IMR-90 (cell line): ENCODE measurements around the gene TTBK2. TPM values are rescaled to one million over a fixed set of nuclear protein-coding genes. Genes with fewer than 3 reads are reported as not detected.

Source experiments
- ATAC-seq: fragments of 200-7000 bp; cut with Tn5 transposase; 2 replicates; pipeline ENCODE4 v1.9.1; 2020; ENCODE audit warnings: low read depth, mild to moderate bottlenecking, moderate library complexity
- BruUV-seq: library from RNA; stranded (reverse); fragments of 400-500 nt; replicated peaks from 2 replicates; lab custom pipeline; 2021; lab: Mats Ljungman, UMichigan
- CTCF ChIA-PET: fragments of 300-600 bp; formaldehyde crosslinking; extraction: SDS; loops from one replicate; lab custom pipeline; 2021; ENCODE audit warnings: antibody characterized with exemption; lab: Yijun Ruan, JAX
- POLR2A ChIA-PET: fragments of 300-600 bp; sonication (Branson Sonifier 250); formaldehyde crosslinking; loops from one replicate; lab custom pipeline; 2022; ENCODE audit warnings: antibody characterized with exemption; ENCODE audit not compliant: unreplicated experiment; lab: Charles Lee
- DNase-seq: peaks from one replicate; pipeline ENCODE4 v3.0.0; 2013
- H2AFZ ChIP-seq: replicated peaks from 2 replicates; pipeline ENCODE3; 2013; ENCODE audit warnings: low read length, mild to moderate bottlenecking; ENCODE audit not compliant: poor library complexity
- H2AK5ac ChIP-seq: 2 replicates; pipeline ENCODE4 v1.6.1; 2013; ENCODE audit warnings: low read depth, low read length, inconsistent platforms
- H2AK9ac ChIP-seq: replicated peaks from 2 replicates; pipeline ENCODE3; 2013; ENCODE audit warnings: mild to moderate bottlenecking, low read depth, low read length, moderate library complexity; ENCODE audit not compliant: poor library complexity
- H2BK120ac ChIP-seq: 2 replicates; pipeline ENCODE4 v1.6.1; 2013; ENCODE audit warnings: low read depth, low read length, inconsistent platforms
- H2BK15ac ChIP-seq: 3 replicates; pipeline ENCODE4 v1.6.1; 2013; ENCODE audit warnings: low read depth, low read length, inconsistent platforms
- H2BK20ac ChIP-seq: 2 replicates; pipeline ENCODE4 v1.6.1; 2013; ENCODE audit warnings: low read depth, mild to moderate bottlenecking, inconsistent platforms, low read length, moderate library complexity
- H2BK5ac ChIP-seq: 2 replicates; pipeline ENCODE4 v1.6.1; 2013; ENCODE audit warnings: mild to moderate bottlenecking, low read depth, low read length, inconsistent platforms; ENCODE audit not compliant: poor library complexity, severe bottlenecking
- H3K14ac ChIP-seq: replicated peaks from 2 replicates; pipeline ENCODE4 v1.6.1; 2013; ENCODE audit warnings: low read depth, low read length, inconsistent platforms
- H3K18ac ChIP-seq: 2 replicates; pipeline ENCODE4 v1.6.1; 2013; ENCODE audit warnings: low read depth, low read length, control low read depth
- H3K23ac ChIP-seq: 2 replicates; pipeline ENCODE4 v1.6.1; 2013; ENCODE audit warnings: low read depth, low read length, inconsistent platforms
- H3K27ac ChIP-seq: 2 replicates; pipeline ENCODE4 v1.5.1; 2013; ENCODE audit warnings: mild to moderate bottlenecking, control low read depth, low read length; ENCODE audit not compliant: insufficient read depth
- H3K27me3 ChIP-seq: 2 replicates; pipeline ENCODE4 v1.6.1; 2013; ENCODE audit warnings: low read length; ENCODE audit not compliant: control insufficient read depth, insufficient read depth
- H3K36me3 ChIP-seq: 2 replicates; pipeline ENCODE4 v1.6.1; 2013; ENCODE audit warnings: low read length, mixed read lengths; ENCODE audit not compliant: control insufficient read depth, insufficient read depth
- H3K4ac ChIP-seq: 2 replicates; pipeline ENCODE4 v1.6.1; 2013; ENCODE audit warnings: low read depth, low read length, inconsistent platforms
- H3K4me1 ChIP-seq: 2 replicates; pipeline ENCODE4 v1.6.1; 2013; ENCODE audit warnings: low read length, mixed read lengths; ENCODE audit not compliant: control insufficient read depth, insufficient read depth
- H3K4me2 ChIP-seq: 2 replicates; pipeline ENCODE4 v1.6.1; 2013; ENCODE audit warnings: low read depth, mild to moderate bottlenecking, control low read depth, low read length, moderate library complexity
- H3K4me3 ChIP-seq: 2 replicates; pipeline ENCODE4 v1.5.1; 2013; ENCODE audit warnings: low read depth, mild to moderate bottlenecking, control low read depth, low read length, moderate library complexity; ENCODE audit not compliant: insufficient read depth
- H3K56ac ChIP-seq: 2 replicates; pipeline ENCODE4 v1.6.1; 2013; ENCODE audit warnings: low read length, inconsistent platforms; ENCODE audit not compliant: insufficient read depth; ENCODE audit errors: extremely low read depth
- H3K79me1 ChIP-seq, 2 experiments: 2 replicates each; pipeline ENCODE4 v1.6.1; 2013; ENCODE audit warnings: low read length in 2 of 2, inconsistent platforms in 1 of 2, low read depth in 1 of 2
- H3K9ac ChIP-seq: 2 replicates; pipeline ENCODE4 v1.6.1; 2013; ENCODE audit warnings: low read depth, low read length, control low read depth
- H3K9me1 ChIP-seq: 2 replicates; pipeline ENCODE4 v1.6.1; 2013; ENCODE audit warnings: low read length, inconsistent platforms; ENCODE audit not compliant: insufficient read depth
- H3K9me3 ChIP-seq: 2 replicates; pipeline ENCODE4 v1.6.1; 2013; ENCODE audit warnings: low read length; ENCODE audit not compliant: control insufficient read depth, insufficient read depth
- H4K20me1 ChIP-seq: 2 replicates; pipeline ENCODE4 v1.6.1; 2013; ENCODE audit warnings: low read length, inconsistent platforms; ENCODE audit not compliant: insufficient read depth
- H4K5ac ChIP-seq: 2 replicates; pipeline ENCODE4 v1.6.1; 2013; ENCODE audit warnings: mild to moderate bottlenecking, low read depth, low read length, control low read depth
- H4K8ac ChIP-seq, 2 experiments: 2 replicates each; pipeline ENCODE4 v1.6.1; 2013; ENCODE audit warnings: low read depth in 2 of 2, low read length in 2 of 2, control low read depth in 1 of 2, inconsistent platforms in 1 of 2
- H4K91ac ChIP-seq: 2 replicates; pipeline ENCODE4 v1.6.1; 2013; ENCODE audit warnings: low read depth, low read length, inconsistent platforms; ENCODE audit not compliant: insufficient read depth
- MAFK ChIP-seq: IDR thresholded peaks from 2 replicates; pipeline ENCODE4 v1.6.1; 2012; ENCODE audit warnings: low read depth, low read length, improper control_type of control experiment
- NFE2L2 ChIP-seq: fragments of 150-350 bp; IDR thresholded peaks from 2 replicates; pipeline ENCODE4 v1.6.1; 2016; ENCODE audit warnings: low read depth, mild to moderate bottlenecking, low read length
- RFX5 ChIP-seq: IDR thresholded peaks from 2 replicates; pipeline ENCODE4 v1.8.0; 2012; ENCODE audit warnings: low read depth, mild to moderate bottlenecking, low read length, moderate library complexity
- SMC3 ChIP-seq: fragments of 150-350 bp; IDR thresholded peaks from 2 replicates; pipeline ENCODE4 v1.6.1; 2016; ENCODE audit warnings: low read depth, mild to moderate bottlenecking, antibody characterized with exemption, low read length, moderate library complexity
- USF2 ChIP-seq: fragments of 150-350 bp; IDR thresholded peaks from 2 replicates; pipeline ENCODE4 v1.6.1; 2017; ENCODE audit warnings: mild to moderate bottlenecking, antibody characterized with exemption, low read length, low read depth
- WGBS, 2 experiments: methylation state at CpG; one replicate each; pipeline versions ENCODE4 v1.1.5 to v1.1.7; 2013; ENCODE audit warnings: missing lambda C conversion rate in 2 of 2; ENCODE audit not compliant: insufficient read length in 1 of 2; ENCODE audit errors: extremely low coverage in 2 of 2; 5-methylcytosine and 5-hydroxymethylcytosine counted together
- dilution Hi-C: fragments of 300-500 bp; cut with HindIII; formaldehyde crosslinking; loops from one replicate; pipeline ENCODE4 v1.14.3; 2018; ENCODE audit warnings: low sequenced_read_pairs; ENCODE audit not compliant: unreplicated experiment
- in situ Hi-C: fragments of 300-500 bp; cut with MboI; formaldehyde crosslinking; loops from 3 replicates; pipeline ENCODE4 v1.14.3; 2019; ENCODE audit warnings: low sequenced_read_pairs, inconsistent platforms, mixed read lengths
- intact Hi-C: fragments of 100-400 bp; cut with micrococcal nuclease; formaldehyde crosslinking; loops from 2 replicates; pipeline ENCODE4 v1.10.0; 2022
- polyA plus RNA-seq, 3 experiments: library from polyadenylated mRNA; depleted of rRNA; stranded (reverse); fragments of >200 nt; gene quantifications; 2 replicates each; pipeline ENCODE4 v1.2.3, GENCODE V29; 2012; ENCODE audit warnings: low replicate concordance in 1 of 3
- total RNA-seq: library from RNA; depleted of rRNA; stranded (reverse); fragments of >200 nt; gene quantifications from 2 replicates; pipeline ENCODE4 v1.2.3, GENCODE V29; 2012

TTBK2 gene
- total and polyA plus RNA-seq, 2 of the 4 experiments (the other 2 are of a cell fraction) = 2.4 to 3.2 TPM

DNA sequence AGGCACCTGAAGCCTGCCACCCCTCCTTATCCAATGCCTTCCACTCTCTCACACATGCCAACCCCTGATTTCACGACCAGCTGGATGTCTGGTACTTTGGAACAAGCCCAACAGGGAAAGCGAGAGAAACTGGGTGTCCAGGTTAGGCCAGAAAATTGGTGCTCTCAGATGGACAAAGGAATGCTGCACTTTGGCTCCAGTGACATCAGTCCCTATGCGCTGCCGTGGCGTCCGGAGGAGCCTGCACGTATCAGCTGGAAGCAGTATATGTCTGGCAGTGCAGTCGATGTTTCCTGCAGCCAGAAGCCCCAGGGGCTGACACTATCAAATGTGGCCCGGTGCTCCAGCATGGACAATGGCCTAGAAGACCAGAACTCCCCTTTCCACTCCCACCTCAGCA is 228.8 kb downstream of the TTBK2 start:
- H3K56ac ChIP-seq = no peak overlapping the region
- POLR2A ChIA-PET = no interaction called here
- H2BK15ac ChIP-seq = no peak overlapping the region
- H2AFZ ChIP-seq = no peak overlapping the region
- no peaks in the 10 kb centered on the region for H4K20me1 ChIP-seq
- H3K9ac ChIP-seq = no peak overlapping the region
- CTCF ChIA-PET = no interaction called here
- no peak overlapping the region for H2BK20ac ChIP-seq
- no peak overlapping the region for H3K18ac ChIP-seq
- no peak overlapping the region for H3K14ac ChIP-seq
- H3K4me3 ChIP-seq = no peak overlapping the region
- H3K27ac ChIP-seq = no peak overlapping the region
- H3K36me3 ChIP-seq = peaks cover 31% of the 10 kb centered on the region
- no peak overlapping the region for H4K5ac ChIP-seq
- no peak overlapping the region for H2BK5ac ChIP-seq
- no TSS peak for BruUV-seq
- H3K9me3 ChIP-seq = no peaks in the 10 kb centered on the region
- H2BK120ac ChIP-seq = no peak overlapping the region
- peaks cover 28% of the 10 kb centered on the region; the same call in 1 of the 2 replicates for H3K9me1 ChIP-seq
- H3K27me3 ChIP-seq = no peaks in the 10 kb centered on the region
- no peak overlapping the region for H3K4ac ChIP-seq
- DNase-seq (no peak), ATAC-seq (no peak)
- no peak overlapping the region for H4K91ac ChIP-seq
- H2AK9ac ChIP-seq = no peak overlapping the region
- no peak overlapping the region for H3K4me2 ChIP-seq
- no peak overlapping the region for H4K8ac ChIP-seq
- no peaks in the 10 kb centered on the region for H3K4me1 ChIP-seq
- 93% methylated on average over 6 of the region's 9 CpGs; no CpG with 5 or more reads in 1 of the 2 experiments for WGBS, 2 experiments
- intact Hi-C loops (no loop called here), dilution Hi-C loops (no loop called here), in situ Hi-C loops (no loop called here)
- no peak overlapping the region for H2AK5ac ChIP-seq
- TF ChIP-seq RFX5 (no peak), USF2 (no peak), MAFK (no peak), NFE2L2 (no peak), SMC3 (no peak)
- H3K79me1 ChIP-seq = no peaks in the 10 kb centered on the region
- no peak overlapping the region for H3K23ac ChIP-seq
